HCT116 (cell line): ENCODE data around the gene HOXC12. TPM values are rescaled to one million over a fixed set of nuclear protein-coding genes. Genes with fewer than 3 reads are reported as not detected.

Source experiments
- ATAC-seq: fragments of 200-7000 bp; cut with Tn5 transposase; 2 replicates; pipeline ENCODE4 v1.9.1; 2020; ENCODE audit warnings: mild to moderate bottlenecking, moderate library complexity
- BruUV-seq: library from RNA; stranded (reverse); fragments of 400-500 nt; replicated peaks from 2 replicates; lab custom pipeline; 2021; lab: Mats Ljungman, UMichigan
- CTCF ChIA-PET: fragments of 300-600 bp; sonication (Branson Sonifier 250); formaldehyde crosslinking; loops from one replicate; lab custom pipeline; 2021; ENCODE audit warnings: antibody characterized with exemption; lab: Charles Lee
- POLR2A ChIA-PET: fragments of 300-600, 350-600 bp; sonication (Branson Sonifier 250); formaldehyde crosslinking; loops from one replicate; lab custom pipeline; 2021; ENCODE audit warnings: antibody characterized with exemption; lab: Charles Lee
- RAD21 ChIA-PET, 2 experiments: fragments of 300-600 bp; sonication (Branson Sonifier 250); formaldehyde crosslinking; loops; one replicate each; lab custom pipeline; 2023; ENCODE audit warnings: low total read pairs in 2 of 2; ENCODE audit not compliant: uncharacterized antibody in 2 of 2, unreplicated experiment in 2 of 2, low non-redundant PET in 1 of 2; lab: Charles Lee
- DNase-seq: peaks from one replicate; pipeline ENCODE4 v3.0.0-alpha.2; 2010; ENCODE audit warnings: low read depth, low spot score
- H2AFZ ChIP-seq: fragments of 200-600 bp; shearing (Covaris generic), sonication (generic); 2 replicates; pipeline ENCODE4 v1.6.1; 2017; ENCODE audit warnings: low read depth, mixed run types, mixed read lengths, antibody characterized with exemption, low read length; ENCODE audit not compliant: poor library complexity, severe bottlenecking
- H3K27ac ChIP-seq: 2 replicates; pipeline ENCODE4 v1.5.1; 2012; ENCODE audit warnings: low read depth, low read length
- H3K27me3 ChIP-seq: fragments of 200-600 bp; sonication (generic); 2 replicates; pipeline ENCODE4 v1.6.1; 2016; ENCODE audit warnings: mixed run types, low read length, mixed read lengths; ENCODE audit not compliant: insufficient read depth
- H3K36me3 ChIP-seq, 2 experiments: fragments of 200-500 bp in 1 of 2; fragments of 200-600 bp in 1 of 2; sonication (Bioruptor generic) in 1 of 2; sonication (generic) in 1 of 2; 2 replicates each; pipeline versions ENCODE4 v1.5.1 to v1.6.1; 2014 to 2016; ENCODE audit warnings: low read length in 2 of 2, inconsistent platforms in 1 of 2, mixed read lengths in 1 of 2, mixed run types in 1 of 2; ENCODE audit not compliant: insufficient read depth in 2 of 2, control insufficient read depth in 1 of 2
- H3K4me1 ChIP-seq, 2 experiments: fragments of 200-600 bp in 1 of 2; sonication (generic) in 1 of 2; 2 replicates each; pipeline versions ENCODE4 v1.5.1 to v1.6.1; 2012 to 2017; ENCODE audit warnings: low read length in 2 of 2, inconsistent platforms in 1 of 2, mild to moderate bottlenecking in 1 of 2, mixed read lengths in 1 of 2, mixed run types in 1 of 2, moderate library complexity in 1 of 2; ENCODE audit not compliant: insufficient read depth in 2 of 2, control insufficient read depth in 1 of 2
- H3K4me2 ChIP-seq: fragments of 200-600 bp; sonication (generic); 2 replicates; pipeline ENCODE4 v1.6.1; 2017; ENCODE audit warnings: mixed run types, low read length, mixed read lengths
- H3K4me3 ChIP-seq, 2 experiments: fragments of 200-600 bp in 1 of 2; sonication (generic) in 1 of 2; replicated peaks in 1 of 2; 2 replicates each; pipeline ENCODE4 v1.5.1; 2011 to 2016; ENCODE audit warnings: low read length in 2 of 2, control low read depth in 1 of 2, low read depth in 1 of 2, mild to moderate bottlenecking in 1 of 2, mixed read lengths in 1 of 2, mixed run types in 1 of 2
- H3K79me2 ChIP-seq: fragments of 200-600 bp; sonication (generic); 2 replicates; pipeline ENCODE4 v1.6.1; 2017; ENCODE audit warnings: mild to moderate bottlenecking, mixed run types, low read length, moderate library complexity, mixed read lengths; ENCODE audit not compliant: insufficient read depth
- H3K9ac ChIP-seq: fragments of 200-600 bp; sonication (generic); 2 replicates; pipeline ENCODE4 v1.6.1; 2016; ENCODE audit warnings: low read length, mixed read lengths
- H3K9me2 ChIP-seq: fragments of 200-600 bp; sonication (generic), shearing (Covaris generic); 2 replicates; pipeline ENCODE4 v1.6.1; 2017; ENCODE audit warnings: mixed run types, mild to moderate bottlenecking, moderate library complexity; ENCODE audit not compliant: insufficient read depth
- H3K9me3 ChIP-seq, 2 experiments: fragments of 200-500 bp in 1 of 2; fragments of 200-600 bp in 1 of 2; sonication (Bioruptor generic) in 1 of 2; sonication (generic) in 1 of 2; 2 replicates each; pipeline ENCODE4 v1.6.1; 2014 to 2017; ENCODE audit warnings: low read length in 2 of 2, mixed read lengths in 2 of 2, inconsistent platforms in 1 of 2, low read depth in 1 of 2, mild to moderate bottlenecking in 1 of 2, mixed run types in 1 of 2, moderate library complexity in 1 of 2; ENCODE audit not compliant: control insufficient read depth in 1 of 2, insufficient read depth in 1 of 2
- H4K20me1 ChIP-seq: fragments of 200-600 bp; sonication (generic), shearing (Covaris generic); 2 replicates; pipeline ENCODE4 v1.6.1; 2017; ENCODE audit warnings: mixed run types, mild to moderate bottlenecking, moderate library complexity; ENCODE audit not compliant: insufficient read depth
- ATF3 ChIP-seq: IDR thresholded peaks from 2 replicates; pipeline ENCODE4 v1.6.1; 2012
- CBX3 ChIP-seq: IDR thresholded peaks from 2 replicates; pipeline ENCODE4 v1.6.1; 2012; ENCODE audit warnings: low read depth
- CEBPB ChIP-seq: IDR thresholded peaks from 2 replicates; pipeline ENCODE4 v1.6.1; 2012; ENCODE audit warnings: low read depth
- EGR1 ChIP-seq: IDR thresholded peaks from 2 replicates; pipeline ENCODE4 v1.6.1; 2012; ENCODE audit warnings: low read depth
- ELF1 ChIP-seq: IDR thresholded peaks from 2 replicates; pipeline ENCODE4 v1.6.1; 2012; ENCODE audit warnings: low read depth, borderline replicate concordance
- EZH2phosphoT487 ChIP-seq: fragments of 200-600 bp; IDR thresholded peaks from 2 replicates; pipeline ENCODE4 v1.6.1; 2018; ENCODE audit warnings: antibody characterized with exemption, borderline replicate concordance
- JUND ChIP-seq: IDR thresholded peaks from 2 replicates; pipeline ENCODE4 v1.6.1; 2012
- POLR2A ChIP-seq: IDR thresholded peaks from 2 replicates; pipeline ENCODE4 v1.7.0; 2011; ENCODE audit warnings: borderline replicate concordance; ENCODE audit not compliant: insufficient read depth, insufficient read length; ENCODE audit errors: extremely low read depth
- POLR2AphosphoS5 ChIP-seq: IDR thresholded peaks from 2 replicates; pipeline ENCODE4 v1.6.1; 2011; ENCODE audit warnings: mild to moderate bottlenecking, low read depth, low read length, moderate library complexity
- SIN3A ChIP-seq: IDR thresholded peaks from 2 replicates; pipeline ENCODE4 v1.6.1; 2012; ENCODE audit warnings: low read depth
- SP1 ChIP-seq: IDR thresholded peaks from 2 replicates; pipeline ENCODE4 v1.6.1; 2012; ENCODE audit warnings: low read depth
- SRF ChIP-seq: IDR thresholded peaks from 2 replicates; pipeline ENCODE4 v1.6.1; 2012; ENCODE audit warnings: low read depth
- ZFX ChIP-seq: fragments of 450-650 bp; IDR thresholded peaks from 2 replicates; pipeline ENCODE4 v1.6.1; 2017
- ZNF274 ChIP-seq: fragments of 200-500 bp; sonication (Bioruptor generic); IDR thresholded peaks from 2 replicates; pipeline ENCODE4 v1.6.1; 2014; ENCODE audit warnings: mild to moderate bottlenecking, low read depth, low read length, inconsistent platforms
- intact Hi-C: fragments of 100-400 bp; cut with micrococcal nuclease; formaldehyde crosslinking; loops from 2 replicates; pipeline ENCODE4 v1.10.0; 2022
- total RNA-seq: library from RNA; stranded (reverse); gene quantifications from one replicate; pipeline ENCODE4 v1.2.1, GENCODE V29; 2021; ENCODE audit not compliant: unreplicated experiment
- TF ChIP-seq, protein P1 (sequence below): IDR thresholded peaks from 2 replicates; pipeline ENCODE4 v1.6.1; 2012
- TF ChIP-seq, protein P2 (sequence below), 3 experiments: fragments of 200-600 bp in 1 of 3; sonication (generic) in 1 of 3; IDR thresholded peaks in 2 of 3; conservative IDR thresholded peaks in 1 of 3; 2 replicates each; pipeline ENCODE4 v1.5.1; 2012 to 2017; ENCODE audit warnings: low read depth in 2 of 3, low read length in 2 of 3, antibody characterized with exemption in 1 of 3, borderline replicate concordance in 1 of 3, control low read depth in 1 of 3, mild to moderate bottlenecking in 1 of 3, mixed read lengths in 1 of 3, mixed run types in 1 of 3, moderate library complexity in 1 of 3; ENCODE audit not compliant: insufficient read depth in 1 of 3
- TF ChIP-seq, protein P3 (sequence below): IDR thresholded peaks from 2 replicates; pipeline ENCODE4 v1.6.1; 2012; ENCODE audit warnings: low read depth

HOXC12 gene
- total RNA-seq, 1 experiment from 2014 or later: not detected

GRCh38 chr12:53953831-53954693, 641 bp upstream of the HOXC12 start (continued):
- TF ChIP-seq CEBPB (no peak), ELF1 (no peak), ZNF274 (no peak), ATF3 (no peak)
- TF ChIP-seq, protein P1, sequence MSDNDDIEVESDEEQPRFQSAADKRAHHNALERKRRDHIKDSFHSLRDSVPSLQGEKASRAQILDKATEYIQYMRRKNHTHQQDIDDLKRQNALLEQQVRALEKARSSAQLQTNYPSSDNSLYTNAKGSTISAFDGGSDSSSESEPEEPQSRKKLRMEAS: no peak

DNA sequence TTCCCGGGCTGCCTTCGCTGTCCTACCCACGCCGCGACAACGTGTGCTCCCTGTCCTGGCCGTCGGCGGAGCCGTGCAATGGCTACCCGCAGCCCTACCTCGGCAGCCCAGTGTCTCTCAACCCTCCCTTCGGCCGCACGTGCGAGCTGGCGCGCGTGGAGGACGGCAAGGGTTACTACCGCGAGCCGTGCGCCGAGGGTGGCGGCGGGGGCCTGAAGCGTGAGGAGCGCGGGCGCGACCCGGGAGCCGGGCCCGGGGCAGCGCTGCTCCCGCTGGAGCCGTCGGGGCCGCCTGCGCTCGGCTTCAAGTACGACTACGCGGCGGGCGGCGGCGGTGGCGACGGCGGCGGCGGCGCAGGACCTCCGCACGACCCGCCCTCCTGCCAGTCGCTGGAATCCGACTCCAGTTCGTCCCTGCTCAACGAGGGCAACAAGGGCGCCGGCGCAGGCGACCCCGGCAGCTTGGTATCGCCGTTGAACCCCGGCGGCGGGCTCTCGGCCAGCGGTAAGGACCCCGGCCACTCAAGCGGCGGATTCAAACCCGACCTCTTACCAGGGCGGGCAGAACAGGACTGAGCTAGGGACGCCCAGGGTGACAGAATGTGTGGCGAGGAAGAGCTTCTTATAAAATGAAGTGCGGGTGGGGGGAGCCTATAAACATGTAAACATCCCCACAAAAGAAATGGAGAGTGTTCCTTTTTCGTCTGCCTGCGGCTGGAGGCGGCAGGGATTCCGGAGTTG, 503 bp downstream of the HOXC12 start:
- H3K9ac ChIP-seq: no peak overlapping the region
- CTCF ChIA-PET: no interaction called here
- no peaks in the 10 kb centered on the region for H4K20me1 ChIP-seq
- TF ChIP-seq SIN3A (no peak), SP1 (no peak), ZFX (no peak), SRF (no peak), EZH2phosphoT487 (no peak), ZNF274 (no peak), EGR1 (no peak), JUND (no peak), POLR2AphosphoS5 (no peak), POLR2A (no peak), ELF1 (no peak), CBX3 (no peak), ATF3 (no peak), CEBPB (no peak)
- TF ChIP-seq, protein P2, sequence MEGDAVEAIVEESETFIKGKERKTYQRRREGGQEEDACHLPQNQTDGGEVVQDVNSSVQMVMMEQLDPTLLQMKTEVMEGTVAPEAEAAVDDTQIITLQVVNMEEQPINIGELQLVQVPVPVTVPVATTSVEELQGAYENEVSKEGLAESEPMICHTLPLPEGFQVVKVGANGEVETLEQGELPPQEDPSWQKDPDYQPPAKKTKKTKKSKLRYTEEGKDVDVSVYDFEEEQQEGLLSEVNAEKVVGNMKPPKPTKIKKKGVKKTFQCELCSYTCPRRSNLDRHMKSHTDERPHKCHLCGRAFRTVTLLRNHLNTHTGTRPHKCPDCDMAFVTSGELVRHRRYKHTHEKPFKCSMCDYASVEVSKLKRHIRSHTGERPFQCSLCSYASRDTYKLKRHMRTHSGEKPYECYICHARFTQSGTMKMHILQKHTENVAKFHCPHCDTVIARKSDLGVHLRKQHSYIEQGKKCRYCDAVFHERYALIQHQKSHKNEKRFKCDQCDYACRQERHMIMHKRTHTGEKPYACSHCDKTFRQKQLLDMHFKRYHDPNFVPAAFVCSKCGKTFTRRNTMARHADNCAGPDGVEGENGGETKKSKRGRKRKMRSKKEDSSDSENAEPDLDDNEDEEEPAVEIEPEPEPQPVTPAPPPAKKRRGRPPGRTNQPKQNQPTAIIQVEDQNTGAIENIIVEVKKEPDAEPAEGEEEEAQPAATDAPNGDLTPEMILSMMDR (IDR thresholded peaks at IDR 0.05 in 2 of 3, conservative IDR thresholded peaks at IDR 0.05 in 1 of 3; ENCODE audit: borderline replicate concordance in 1 of 3, insufficient read depth in 1 of 3, low read depth in 2 of 3, low read length in 2 of 3): no peak
- TF ChIP-seq, protein P3, sequence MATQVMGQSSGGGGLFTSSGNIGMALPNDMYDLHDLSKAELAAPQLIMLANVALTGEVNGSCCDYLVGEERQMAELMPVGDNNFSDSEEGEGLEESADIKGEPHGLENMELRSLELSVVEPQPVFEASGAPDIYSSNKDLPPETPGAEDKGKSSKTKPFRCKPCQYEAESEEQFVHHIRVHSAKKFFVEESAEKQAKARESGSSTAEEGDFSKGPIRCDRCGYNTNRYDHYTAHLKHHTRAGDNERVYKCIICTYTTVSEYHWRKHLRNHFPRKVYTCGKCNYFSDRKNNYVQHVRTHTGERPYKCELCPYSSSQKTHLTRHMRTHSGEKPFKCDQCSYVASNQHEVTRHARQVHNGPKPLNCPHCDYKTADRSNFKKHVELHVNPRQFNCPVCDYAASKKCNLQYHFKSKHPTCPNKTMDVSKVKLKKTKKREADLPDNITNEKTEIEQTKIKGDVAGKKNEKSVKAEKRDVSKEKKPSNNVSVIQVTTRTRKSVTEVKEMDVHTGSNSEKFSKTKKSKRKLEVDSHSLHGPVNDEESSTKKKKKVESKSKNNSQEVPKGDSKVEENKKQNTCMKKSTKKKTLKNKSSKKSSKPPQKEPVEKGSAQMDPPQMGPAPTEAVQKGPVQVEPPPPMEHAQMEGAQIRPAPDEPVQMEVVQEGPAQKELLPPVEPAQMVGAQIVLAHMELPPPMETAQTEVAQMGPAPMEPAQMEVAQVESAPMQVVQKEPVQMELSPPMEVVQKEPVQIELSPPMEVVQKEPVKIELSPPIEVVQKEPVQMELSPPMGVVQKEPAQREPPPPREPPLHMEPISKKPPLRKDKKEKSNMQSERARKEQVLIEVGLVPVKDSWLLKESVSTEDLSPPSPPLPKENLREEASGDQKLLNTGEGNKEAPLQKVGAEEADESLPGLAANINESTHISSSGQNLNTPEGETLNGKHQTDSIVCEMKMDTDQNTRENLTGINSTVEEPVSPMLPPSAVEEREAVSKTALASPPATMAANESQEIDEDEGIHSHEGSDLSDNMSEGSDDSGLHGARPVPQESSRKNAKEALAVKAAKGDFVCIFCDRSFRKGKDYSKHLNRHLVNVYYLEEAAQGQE: no peak
- TF ChIP-seq, protein P1: no peak

More for the DNA sequence above, 503 bp downstream of the HOXC12 start:
- no peak for ATAC-seq
- no peak overlapping the region for H3K4me3 ChIP-seq
- H2AFZ ChIP-seq: no peak overlapping the region
- no TSS peak for BruUV-seq
- peaks cover 12 to 15% of the 10 kb centered on the region in 2 experiments for H3K4me1 ChIP-seq
- no peaks in the 10 kb centered on the region for H3K9me2 ChIP-seq
- H3K4me2 ChIP-seq: no peak overlapping the region
- no peak for DNase-seq
- ChIA-PET RAD21 (no interaction called here), POLR2A (no interaction called here)
- H3K9me3 ChIP-seq: no peaks in the 10 kb centered on the region
- H3K27ac ChIP-seq: no peak overlapping the region; the same call in 1 of the 2 replicates
- no peaks in the 10 kb centered on the region for H3K36me3 ChIP-seq
- no peaks in the 10 kb centered on the region for H3K79me2 ChIP-seq
- H3K27me3 ChIP-seq: no peaks in the 10 kb centered on the region
- intact Hi-C loops: no loop called here
